HepG2 (cell line): ENCODE data around the gene RASSF4. TPM values are rescaled to one million over a fixed set of nuclear protein-coding genes. Genes with fewer than 3 reads are reported as not detected.
A peak's percentile ranks its signal among the peaks of the same experiment; 100 is the strongest.

Source experiments
- ATAC-seq: fragments of 200-7000 bp; cut with Tn5 transposase; 3 replicates; pipeline ENCODE4 v1.9.1; 2020; ENCODE audit warnings: mild to moderate bottlenecking, moderate library complexity
- BruUV-seq: library from RNA; stranded (reverse); fragments of 400-500 nt; replicated peaks from 2 replicates; lab custom pipeline; 2021; lab: Mats Ljungman, UMichigan
- CTCF ChIA-PET: fragments of 300-600 bp; formaldehyde crosslinking; extraction: SDS; loops from one replicate; lab custom pipeline; 2021; ENCODE audit warnings: low total read pairs, inconsistent platforms, low intra/inter-chr PET ratio; lab: Yijun Ruan, JAX
- POLR2A ChIA-PET: fragments of 350-600 bp; sonication (Branson Sonifier 250); formaldehyde crosslinking; loops from one replicate; lab custom pipeline; 2020; ENCODE audit warnings: antibody characterized with exemption, inconsistent platforms; lab: Yijun Ruan, JAX
- DNase-seq: peaks from one replicate; pipeline ENCODE4 v3.0.0-alpha.2; 2015; ENCODE audit warnings: low spot score
- FAIRE-seq: peaks from 3 replicates; lab custom pipeline; 2011; peaks lifted over from hg19 to GRCh38; lab: Jason Lieb, UNC
- H2AFZ ChIP-seq: one replicate; pipeline ENCODE4 v1.6.1; 2011; ENCODE audit warnings: low read length, inconsistent platforms
- H3K27ac ChIP-seq: fragments of 300-600 bp; 3 replicates; pipeline ENCODE4 v1.8.0; 2011; ENCODE audit warnings: mixed run types, mild to moderate bottlenecking, mixed read lengths, low read length, inconsistent platforms; ENCODE audit not compliant: insufficient read depth; ENCODE audit errors: extremely low read length
- H3K27me3 ChIP-seq, 2 experiments: fragments of 200-600 bp in 1 of 2; 2 replicates in 1 of 2; 3 replicates in 1 of 2; pipeline versions ENCODE4 v1.6.0 to v1.8.0; 2011; ENCODE audit warnings: low read length in 2 of 2, mild to moderate bottlenecking in 2 of 2, moderate library complexity in 2 of 2, inconsistent platforms in 1 of 2; ENCODE audit not compliant: insufficient read depth in 2 of 2, control insufficient read depth in 1 of 2
- H3K36me3 ChIP-seq, 2 experiments: fragments of 200-600 bp in 1 of 2; replicated peaks in 1 of 2; 2 replicates in 1 of 2; 3 replicates in 1 of 2; pipeline versions ENCODE4 v1.5.1 to v1.8.0; 2011; ENCODE audit warnings: low read length in 2 of 2, inconsistent platforms in 1 of 2; ENCODE audit not compliant: insufficient read depth in 2 of 2, control insufficient read depth in 1 of 2
- H3K4me1 ChIP-seq: 2 replicates; pipeline ENCODE4 v1.5.1; 2012; ENCODE audit warnings: low read length, inconsistent platforms; ENCODE audit not compliant: insufficient read depth
- H3K4me2 ChIP-seq: 2 replicates; pipeline ENCODE4 v1.6.0; 2011; ENCODE audit warnings: low read depth, low read length, inconsistent platforms
- H3K4me3 ChIP-seq, 3 experiments: fragments of 200-600 bp in 1 of 3; sonication (generic), shearing (Covaris generic) in 1 of 3; replicated peaks in 1 of 3; 2 replicates each; pipeline ENCODE4 v1.5.1; 2011 to 2016; ENCODE audit warnings: low read length in 3 of 3, inconsistent platforms in 2 of 3, low read depth in 2 of 3, mild to moderate bottlenecking in 2 of 3, control low read depth in 1 of 3, mixed read lengths in 1 of 3; ENCODE audit not compliant: insufficient read depth in 1 of 3
- H3K79me2 ChIP-seq: one replicate; pipeline ENCODE4 v1.6.1; 2011; ENCODE audit warnings: low read length, inconsistent platforms; ENCODE audit not compliant: insufficient read depth
- H3K9ac ChIP-seq: 2 replicates; pipeline ENCODE4 v1.6.0; 2011; ENCODE audit warnings: mild to moderate bottlenecking, low read depth, low read length, inconsistent platforms; ENCODE audit not compliant: insufficient read depth
- H3K9me3 ChIP-seq: 2 replicates; pipeline ENCODE4 v1.5.1; 2012; ENCODE audit warnings: mild to moderate bottlenecking, low read length
- H4K20me1 ChIP-seq: 2 replicates; pipeline ENCODE4 v1.6.0; 2011; ENCODE audit warnings: inconsistent platforms, mild to moderate bottlenecking, low read length, moderate library complexity; ENCODE audit not compliant: insufficient read depth
- ELK4 ChIP-seq: sonication (generic); formaldehyde crosslinking; IDR thresholded peaks from 2 replicates; pipeline ENCODE4 v1.9.0; 2021; ENCODE audit warnings: missing genetic modification reagents, borderline replicate concordance
- PPARG ChIP-seq: conservative IDR thresholded peaks from 2 replicates; pipeline ENCODE4 v1.6.1; 2016; ENCODE audit warnings: missing biosample characterization, missing genetic modification reagents
- ZMYM3 ChIP-seq: sonication (generic); formaldehyde crosslinking; IDR thresholded peaks from 2 replicates; pipeline ENCODE4 v1.5.1; 2020; ENCODE audit warnings: mild to moderate bottlenecking, missing genetic modification reagents
- ZNF263 ChIP-seq: sonication (generic); formaldehyde crosslinking; IDR thresholded peaks from 2 replicates; pipeline ENCODE4 v1.4.0; 2020; ENCODE audit warnings: missing genetic modification reagents
- ZNF431 ChIP-seq: sonication (generic); formaldehyde crosslinking; IDR thresholded peaks from 2 replicates; pipeline ENCODE4 v1.9.0; 2022; ENCODE audit warnings: missing genetic modification reagents, low read depth, mild to moderate bottlenecking, borderline replicate concordance
- ZNF7 ChIP-seq: IDR thresholded peaks from 2 replicates; pipeline ENCODE4 v1.6.1; 2016; ENCODE audit warnings: missing biosample characterization, missing genetic modification reagents
- ZSCAN22 ChIP-seq: sonication (generic); formaldehyde crosslinking; IDR thresholded peaks from 2 replicates; pipeline ENCODE4 v1.4.0; 2020; ENCODE audit warnings: mild to moderate bottlenecking, missing genetic modification reagents
- WGBS: methylation state at CpG from one replicate; pipeline ENCODE4 v1.1.6; 2017; ENCODE audit warnings: low lambda C conversion rate; 5-methylcytosine and 5-hydroxymethylcytosine counted together
- in situ Hi-C: cut with HindIII; loops from 2 replicates; pipeline ENCODE4 v1.10.0; 2017; ENCODE audit warnings: low pct_unique_long_range_greater_than_20kb; ENCODE audit not compliant: extremely low pct_ligation_motif_present
- intact Hi-C: fragments of 100-400 bp; cut with micrococcal nuclease; formaldehyde crosslinking; loops from one replicate; pipeline ENCODE4 v1.10.0; 2022; ENCODE audit not compliant: unreplicated experiment
- polyA plus RNA-seq, 8 experiments: library from polyadenylated mRNA; depleted of rRNA in 3 of 8; stranded (reverse) in 7 of 8; unstranded in 1 of 8; fragments of >200 nt; fragmentation: Illumina TruSeq in 4 of 8; extraction: Trizol in 4 of 8; gene quantifications; 2 replicates each; pipeline versions ENCODE4 v1.2.1 to v1.2.3, GENCODE V29; 2011 to 2016; ENCODE audit warnings: low read depth in 4 of 8, missing spikeins in 1 of 8, mixed read lengths in 1 of 8; ENCODE audit not compliant: insufficient read depth in 1 of 8
- total RNA-seq, 5 experiments: library from RNA; depleted of rRNA; stranded (reverse); fragments of >200 nt; fragmentation: Illumina TruSeq; extraction: Trizol; gene quantifications; 2 replicates each; pipeline ENCODE4 v1.2.3, GENCODE V29; 2016; ENCODE audit warnings: low read depth in 1 of 5
- TF ChIP-seq, protein P1 (sequence below): sonication (generic); formaldehyde crosslinking; IDR thresholded peaks from 2 replicates; pipeline ENCODE4 v1.8.1; 2023; ENCODE audit warnings: mild to moderate bottlenecking, missing genetic modification reagents
- TF ChIP-seq, protein P2 (sequence below): sonication (generic); formaldehyde crosslinking; IDR thresholded peaks from 2 replicates; pipeline ENCODE4 v1.4.0; 2020; ENCODE audit warnings: missing genetic modification reagents, borderline replicate concordance
- TF ChIP-seq, protein P3 (sequence below): sonication (generic); formaldehyde crosslinking; IDR thresholded peaks from 2 replicates; pipeline ENCODE4 v1.5.0; 2020; ENCODE audit warnings: mild to moderate bottlenecking, missing genetic modification reagents, borderline replicate concordance
- TF ChIP-seq, protein P4 (sequence below): IDR thresholded peaks from 2 replicates; pipeline ENCODE4 v1.6.1; 2016; ENCODE audit warnings: mild to moderate bottlenecking, missing biosample characterization, missing genetic modification reagents
- TF ChIP-seq, protein P5 (sequence below): sonication (generic); formaldehyde crosslinking; IDR thresholded peaks from 2 replicates; pipeline ENCODE4 v1.5.0; 2020; ENCODE audit warnings: missing genetic modification reagents
- TF ChIP-seq, protein P6 (sequence below): sonication (generic); formaldehyde crosslinking; IDR thresholded peaks from 2 replicates; pipeline ENCODE4 v1.8.0; 2022; ENCODE audit warnings: mild to moderate bottlenecking, missing genetic modification reagents, moderate library complexity

The RASSF4 gene
- total and polyA plus RNA-seq, 2 of the 13 experiments (the other 11 are each of a cell fraction or from before 2014, with no cell fraction given) = 34.0 to 51.7 TPM

DNA sequence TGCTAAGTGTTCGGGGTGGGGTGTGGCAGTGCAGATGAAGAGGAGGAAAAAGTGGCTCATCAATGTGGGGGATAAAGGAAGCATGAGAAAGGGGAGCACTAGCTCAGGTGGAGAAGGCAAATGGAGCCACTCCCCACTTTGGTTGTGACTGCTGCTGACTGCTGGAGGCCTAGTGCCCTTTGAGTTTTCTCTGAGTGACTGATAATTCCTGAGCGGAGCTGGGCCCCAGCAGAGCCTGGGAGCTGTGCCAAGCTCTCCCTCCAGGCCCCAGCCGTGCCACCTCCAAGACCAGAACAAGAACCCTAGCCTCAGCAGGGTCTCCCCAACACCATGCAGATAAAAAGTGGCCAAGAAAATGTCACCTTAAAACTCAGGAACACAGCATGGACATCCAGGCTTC is 9.7 kb upstream of the RASSF4 start:
- peaks cover 96% of the 10 kb centered on the region for H3K4me1 ChIP-seq
- ChIA-PET POLR2A (interaction anchor here (1.1 to 5.9 kb wide), 9 partner anchors 10 to 45 kb away, joined by 3 to 84 read pairs (median 9); partner anchors contain the start of genes DEPP1 and RASSF4), CTCF (interaction anchor here (1.7 kb wide), 1 partner anchor 26 kb away, joined by 5 read pairs; no protein-coding TSS in a partner anchor)
- H3K27me3 ChIP-seq = no peaks in the 10 kb centered on the region
- in situ Hi-C loops (loop anchor here (25.0 kb wide), 1 partner anchor 1538 kb away; the partner anchor contains the start of gene HNRNPF), intact Hi-C loops (loop anchor here (2.0 to 5.0 kb wide), 2 partner anchors 15 to 693 kb away; no protein-coding TSS in a partner anchor)
- no peak for DNase-seq
- H3K36me3 ChIP-seq = no peaks in the 10 kb centered on the region
- no peak for FAIRE-seq
- no TSS peak for BruUV-seq
- no peaks in the 10 kb centered on the region for H3K9me3 ChIP-seq
- H4K20me1 ChIP-seq = no peaks in the 10 kb centered on the region
- 0 out of 6 replicates have a peak overlapping the region, but pooled peaks of 1 of the 3 experiments have one; percentile 6 for H3K4me3 ChIP-seq
- ATAC-seq = peak; percentile 79
- peak overlapping the region; percentile 37 for H3K27ac ChIP-seq
- WGBS = 53% methylated on average over 2 of the region's 3 CpGs
- H3K4me2 ChIP-seq = peak overlapping the region; percentile 68
- no peak overlapping the region for H2AFZ ChIP-seq
- peak overlapping the region; percentile 30 for H3K9ac ChIP-seq
- no peaks in the 10 kb centered on the region for H3K79me2 ChIP-seq
- TF ChIP-seq, protein P1, sequence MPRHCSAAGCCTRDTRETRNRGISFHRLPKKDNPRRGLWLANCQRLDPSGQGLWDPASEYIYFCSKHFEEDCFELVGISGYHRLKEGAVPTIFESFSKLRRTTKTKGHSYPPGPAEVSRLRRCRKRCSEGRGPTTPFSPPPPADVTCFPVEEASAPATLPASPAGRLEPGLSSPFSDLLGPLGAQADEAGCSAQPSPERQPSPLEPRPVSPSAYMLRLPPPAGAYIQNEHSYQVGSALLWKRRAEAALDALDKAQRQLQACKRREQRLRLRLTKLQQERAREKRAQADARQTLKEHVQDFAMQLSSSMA (CRISPR knock-in tag) = no peak
- TF ChIP-seq, protein P2, sequence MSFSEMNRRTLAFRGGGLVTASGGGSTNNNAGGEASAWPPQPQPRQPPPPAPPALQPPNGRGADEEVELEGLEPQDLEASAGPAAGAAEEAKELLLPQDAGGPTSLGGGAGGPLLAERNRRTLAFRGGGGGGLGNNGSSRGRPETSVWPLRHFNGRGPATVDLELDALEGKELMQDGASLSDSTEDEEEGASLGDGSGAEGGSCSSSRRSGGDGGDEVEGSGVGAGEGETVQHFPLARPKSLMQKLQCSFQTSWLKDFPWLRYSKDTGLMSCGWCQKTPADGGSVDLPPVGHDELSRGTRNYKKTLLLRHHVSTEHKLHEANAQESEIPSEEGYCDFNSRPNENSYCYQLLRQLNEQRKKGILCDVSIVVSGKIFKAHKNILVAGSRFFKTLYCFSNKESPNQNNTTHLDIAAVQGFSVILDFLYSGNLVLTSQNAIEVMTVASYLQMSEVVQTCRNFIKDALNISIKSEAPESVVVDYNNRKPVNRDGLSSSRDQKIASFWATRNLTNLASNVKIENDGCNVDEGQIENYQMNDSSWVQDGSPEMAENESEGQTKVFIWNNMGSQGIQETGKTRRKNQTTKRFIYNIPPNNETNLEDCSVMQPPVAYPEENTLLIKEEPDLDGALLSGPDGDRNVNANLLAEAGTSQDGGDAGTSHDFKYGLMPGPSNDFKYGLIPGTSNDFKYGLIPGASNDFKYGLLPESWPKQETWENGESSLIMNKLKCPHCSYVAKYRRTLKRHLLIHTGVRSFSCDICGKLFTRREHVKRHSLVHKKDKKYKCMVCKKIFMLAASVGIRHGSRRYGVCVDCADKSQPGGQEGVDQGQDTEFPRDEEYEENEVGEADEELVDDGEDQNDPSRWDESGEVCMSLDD (CRISPR knock-in tag) = no peak
- TF ChIP-seq ZSCAN22 (CRISPR knock-in tag) (no peak), ZNF263 (CRISPR knock-in tag) (peak; percentile 64; the same call in 1 of the 2 replicates), ELK4 (CRISPR knock-in tag) (no peak), PPARG (CRISPR knock-in tag) (no peak), ZNF431 (CRISPR knock-in tag) (no peak), ZNF7 (no peak), ZMYM3 (CRISPR knock-in tag) (no peak)
- TF ChIP-seq, protein P3, sequence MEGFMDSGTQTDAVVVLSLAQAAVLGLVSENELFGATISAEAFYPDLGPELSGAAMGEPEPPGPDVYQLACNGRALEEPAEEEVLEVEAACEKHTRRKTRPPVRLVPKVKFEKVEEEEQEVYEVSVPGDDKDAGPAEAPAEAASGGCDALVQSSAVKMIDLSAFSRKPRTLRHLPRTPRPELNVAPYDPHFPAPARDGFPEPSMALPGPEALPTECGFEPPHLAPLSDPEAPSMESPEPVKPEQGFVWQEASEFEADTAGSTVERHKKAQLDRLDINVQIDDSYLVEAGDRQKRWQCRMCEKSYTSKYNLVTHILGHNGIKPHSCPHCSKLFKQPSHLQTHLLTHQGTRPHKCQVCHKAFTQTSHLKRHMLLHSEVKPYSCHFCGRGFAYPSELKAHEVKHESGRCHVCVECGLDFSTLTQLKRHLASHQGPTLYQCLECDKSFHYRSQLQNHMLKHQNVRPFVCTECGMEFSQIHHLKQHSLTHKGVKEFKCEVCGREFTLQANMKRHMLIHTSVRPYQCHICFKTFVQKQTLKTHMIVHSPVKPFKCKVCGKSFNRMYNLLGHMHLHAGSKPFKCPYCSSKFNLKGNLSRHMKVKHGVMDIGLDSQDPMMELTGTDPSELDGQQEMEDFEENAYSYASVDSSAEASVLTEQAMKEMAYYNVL (CRISPR knock-in tag) = no peak
- TF ChIP-seq, protein P4, sequence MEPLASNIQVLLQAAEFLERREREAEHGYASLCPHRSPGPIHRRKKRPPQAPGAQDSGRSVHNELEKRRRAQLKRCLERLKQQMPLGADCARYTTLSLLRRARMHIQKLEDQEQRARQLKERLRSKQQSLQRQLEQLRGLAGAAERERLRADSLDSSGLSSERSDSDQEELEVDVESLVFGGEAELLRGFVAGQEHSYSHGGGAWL (CRISPR knock-in tag) = no peak
- TF ChIP-seq, protein P5, sequence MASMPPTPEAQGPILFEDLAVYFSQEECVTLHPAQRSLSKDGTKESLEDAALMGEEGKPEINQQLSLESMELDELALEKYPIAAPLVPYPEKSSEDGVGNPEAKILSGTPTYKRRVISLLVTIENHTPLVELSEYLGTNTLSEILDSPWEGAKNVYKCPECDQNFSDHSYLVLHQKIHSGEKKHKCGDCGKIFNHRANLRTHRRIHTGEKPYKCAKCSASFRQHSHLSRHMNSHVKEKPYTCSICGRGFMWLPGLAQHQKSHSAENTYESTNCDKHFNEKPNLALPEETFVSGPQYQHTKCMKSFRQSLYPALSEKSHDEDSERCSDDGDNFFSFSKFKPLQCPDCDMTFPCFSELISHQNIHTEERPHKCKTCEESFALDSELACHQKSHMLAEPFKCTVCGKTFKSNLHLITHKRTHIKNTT (CRISPR knock-in tag) = no peak
- TF ChIP-seq, protein P6, sequence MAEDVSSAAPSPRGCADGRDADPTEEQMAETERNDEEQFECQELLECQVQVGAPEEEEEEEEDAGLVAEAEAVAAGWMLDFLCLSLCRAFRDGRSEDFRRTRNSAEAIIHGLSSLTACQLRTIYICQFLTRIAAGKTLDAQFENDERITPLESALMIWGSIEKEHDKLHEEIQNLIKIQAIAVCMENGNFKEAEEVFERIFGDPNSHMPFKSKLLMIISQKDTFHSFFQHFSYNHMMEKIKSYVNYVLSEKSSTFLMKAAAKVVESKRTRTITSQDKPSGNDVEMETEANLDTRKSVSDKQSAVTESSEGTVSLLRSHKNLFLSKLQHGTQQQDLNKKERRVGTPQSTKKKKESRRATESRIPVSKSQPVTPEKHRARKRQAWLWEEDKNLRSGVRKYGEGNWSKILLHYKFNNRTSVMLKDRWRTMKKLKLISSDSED (CRISPR knock-in tag) = no peak
